MG63 (cell line): ENCODE data around the gene PPP2R5E. TPM values are rescaled to one million over a fixed set of nuclear protein-coding genes. Genes with fewer than 3 reads are reported as not detected.
"Not testable (repeated sequence)": the region's sequence is repeated elsewhere in the genome, so short reads cannot be mapped to it uniquely, and the experiment has no call there.

Source experiments
- DNase-seq: peaks from one replicate; pipeline ENCODE4 v3.0.0-alpha.2; 2020
- H3K27me3 ChIP-seq: fragments of 250-450 bp; sonication (Bioruptor Pico); 2 replicates; pipeline ENCODE4 v1.5.1; 2020; ENCODE audit warnings: mild to moderate bottlenecking, moderate library complexity
- H3K36me3 ChIP-seq: fragments of 250-450 bp; sonication (Bioruptor Pico); 2 replicates; pipeline ENCODE4 v1.5.1; 2020; ENCODE audit warnings: mild to moderate bottlenecking, moderate library complexity
- H3K4me3 ChIP-seq: fragments of 250-450 bp; sonication (Bioruptor Pico); 2 replicates; pipeline ENCODE4 v1.5.1; 2020; ENCODE audit warnings: mild to moderate bottlenecking, moderate library complexity
- H3K9me3 ChIP-seq: fragments of 250-450 bp; sonication (Bioruptor Pico); 2 replicates; pipeline ENCODE4 v1.5.1; 2020; ENCODE audit warnings: mild to moderate bottlenecking, moderate library complexity
- total RNA-seq: library from RNA; depleted of rRNA; stranded (reverse); fragments of >200 nt; shearing (Covaris generic); gene quantifications from 2 replicates; pipeline ENCODE4 v1.2.3, GENCODE V29; 2014; ENCODE audit warnings: low replicate concordance

PPP2R5E gene
- total RNA-seq, 1 experiment from 2014 or later = 9.2 TPM

DNA sequence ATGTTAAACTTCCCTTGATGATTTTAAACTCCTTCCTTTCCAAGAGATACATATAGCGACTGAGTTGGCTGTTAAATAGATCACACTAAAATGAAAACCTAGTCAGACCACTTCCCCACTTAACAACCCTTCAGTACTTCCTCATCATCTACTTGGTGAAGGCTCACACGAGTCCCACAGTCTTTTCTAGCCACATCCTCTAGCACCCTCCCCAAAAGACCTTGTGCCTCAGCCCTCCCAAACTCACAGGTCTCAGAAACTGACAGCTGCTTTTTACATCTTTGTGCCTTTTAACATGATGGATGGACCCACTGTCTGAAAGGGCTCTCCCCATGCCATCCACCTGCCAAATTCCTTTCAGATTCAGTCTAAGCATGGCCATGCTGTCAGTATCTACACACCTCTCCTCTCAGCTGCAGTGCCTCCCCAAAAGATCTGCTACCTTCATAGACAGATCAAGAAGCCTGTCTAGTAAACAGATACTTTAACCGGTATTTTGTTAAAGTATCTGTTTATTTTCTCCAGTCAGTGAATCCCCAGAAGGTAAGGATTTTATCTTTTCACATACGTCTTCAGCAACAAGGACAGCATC lies 159.3 kb downstream of the PPP2R5E start:
- H3K36me3 ChIP-seq = peaks cover 6% of the 10 kb centered on the region; the same call in 1 of the 2 replicates
- no peak for DNase-seq
- H3K27me3 ChIP-seq = no peaks in the 10 kb centered on the region
- H3K4me3 ChIP-seq = no peak overlapping the region
- no peaks in the 10 kb centered on the region for H3K9me3 ChIP-seq

DNA sequence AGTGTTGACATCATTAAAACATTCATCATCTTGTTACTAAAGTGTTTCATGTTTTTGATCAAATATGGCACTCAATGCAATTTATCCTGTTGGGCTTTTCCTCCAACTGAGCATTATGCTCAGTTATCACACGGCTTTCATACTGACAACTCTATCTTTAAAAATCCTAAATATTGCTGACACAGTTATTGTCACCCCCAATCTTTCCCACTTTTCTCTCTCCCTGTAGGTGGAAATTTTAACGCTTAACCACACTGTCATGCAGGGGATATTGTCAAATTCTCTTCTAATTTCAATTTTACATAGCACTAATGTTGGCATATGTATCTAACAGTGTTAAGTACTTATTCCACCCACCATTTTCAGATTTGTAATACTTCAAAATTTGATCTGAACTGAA lies 164.7 kb downstream of the PPP2R5E start:
- Histone ChIP-seq H3K36me3 (peaks cover 6% of the 10 kb centered on the region), H3K27me3 (no peaks in the 10 kb centered on the region), H3K9me3 (no peaks in the 10 kb centered on the region), H3K4me3 (no peak overlapping the region)
- DNase-seq = no peak

DNA sequence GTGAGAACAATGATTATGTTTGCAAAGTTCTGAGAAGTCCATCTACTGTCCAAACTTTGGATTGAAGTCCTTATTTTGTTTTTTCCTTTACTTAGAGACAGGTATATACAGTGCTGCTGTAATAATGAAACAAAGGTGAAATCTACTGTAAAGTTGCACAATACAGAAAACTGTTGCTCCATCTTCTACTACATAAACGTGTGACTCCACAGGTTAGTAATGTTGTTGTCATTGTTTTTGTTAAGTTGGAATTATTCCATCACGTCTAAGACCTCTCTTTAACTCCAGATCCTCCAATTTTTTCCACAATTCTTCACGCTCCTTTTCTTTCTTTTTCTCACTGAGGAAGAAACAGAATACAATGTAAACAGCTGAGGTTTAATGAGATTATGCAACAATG lies 167.4 kb downstream of the PPP2R5E start:
- Histone ChIP-seq H3K4me3 (no peak overlapping the region), H3K9me3 (no peaks in the 10 kb centered on the region)
- no peak for DNase-seq

DNA sequence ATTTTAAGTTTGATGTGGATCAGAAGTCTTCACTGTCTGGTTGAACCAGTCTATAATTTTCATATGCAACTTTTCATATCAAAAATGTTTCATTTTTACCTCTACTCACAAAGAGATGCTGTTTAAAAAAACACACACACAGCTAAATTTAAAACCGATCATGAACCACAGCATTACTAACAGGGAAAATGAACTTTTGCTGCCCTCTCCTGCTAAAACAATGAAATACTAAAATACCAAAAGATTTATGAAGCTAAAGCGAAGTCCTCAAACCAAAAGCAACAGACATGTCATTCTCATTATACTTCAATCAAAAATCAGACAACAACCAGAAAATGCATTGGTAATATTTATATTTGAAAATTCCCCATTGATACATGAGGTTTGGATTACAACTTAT lies 171.6 kb downstream of the PPP2R5E start:
- not testable (repeated sequence) for H3K4me3 ChIP-seq, H3K9me3 ChIP-seq, H3K27me3 ChIP-seq, DNase-seq, H3K36me3 ChIP-seq

More for the DNA sequence above, 167.4 kb downstream of the PPP2R5E start:
- Histone ChIP-seq H3K36me3 (no peaks in the 10 kb centered on the region; the same call in 1 of the 2 replicates), H3K27me3 (no peaks in the 10 kb centered on the region)

- no peak overlapping the region for H3K4me3 ChIP-seq
- DNase-seq = no peak
- H3K9me3 ChIP-seq = no peaks in the 10 kb centered on the region
- no peaks in the 10 kb centered on the region; the same call in 1 of the 2 replicates for H3K36me3 ChIP-seq
- no peaks in the 10 kb centered on the region for H3K27me3 ChIP-seq
Measured at GRCh38 chr14:63371033-63371432, 172.1 kb downstream of the PPP2R5E start.

DNA sequence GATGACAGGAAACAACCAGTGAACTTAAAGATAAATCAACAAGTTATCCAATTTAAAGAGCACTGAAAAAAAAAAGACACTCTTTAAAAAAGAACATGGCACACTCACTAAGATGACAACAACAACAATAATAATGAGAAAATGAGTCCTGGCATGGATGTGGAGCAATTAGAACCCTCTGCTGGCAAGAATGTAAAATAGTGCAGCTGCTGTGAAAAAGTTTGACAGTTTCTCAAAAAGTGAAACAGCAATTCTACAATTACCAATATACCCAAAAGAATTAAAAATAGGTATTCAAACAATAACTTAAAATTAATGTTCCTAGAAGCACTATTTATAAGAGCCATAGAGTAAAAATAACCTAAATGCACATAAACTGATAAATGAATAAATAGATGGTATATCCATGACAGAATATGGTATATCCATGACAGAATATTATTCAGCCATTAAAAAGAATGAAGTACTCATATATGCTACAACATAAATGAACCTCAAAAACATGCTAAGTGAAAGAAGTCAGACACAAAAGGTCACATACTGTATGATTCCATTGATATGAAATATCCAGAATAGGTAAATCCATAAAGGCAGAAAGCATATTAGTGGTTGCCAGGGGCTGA lies 175.3 kb downstream of the PPP2R5E start:
- H3K36me3 ChIP-seq = no peaks in the 10 kb centered on the region
- no peaks in the 10 kb centered on the region for H3K27me3 ChIP-seq
- no peak for DNase-seq
- no peaks in the 10 kb centered on the region for H3K9me3 ChIP-seq
- no peak overlapping the region for H3K4me3 ChIP-seq

GRCh38 chr14:63362389-63362819 lies 180.8 kb downstream of the PPP2R5E start:
- no peak for DNase-seq
- Histone ChIP-seq H3K4me3 (no peak overlapping the region), H3K36me3 (no peaks in the 10 kb centered on the region), H3K9me3 (no peaks in the 10 kb centered on the region), H3K27me3 (no peaks in the 10 kb centered on the region)

DNA sequence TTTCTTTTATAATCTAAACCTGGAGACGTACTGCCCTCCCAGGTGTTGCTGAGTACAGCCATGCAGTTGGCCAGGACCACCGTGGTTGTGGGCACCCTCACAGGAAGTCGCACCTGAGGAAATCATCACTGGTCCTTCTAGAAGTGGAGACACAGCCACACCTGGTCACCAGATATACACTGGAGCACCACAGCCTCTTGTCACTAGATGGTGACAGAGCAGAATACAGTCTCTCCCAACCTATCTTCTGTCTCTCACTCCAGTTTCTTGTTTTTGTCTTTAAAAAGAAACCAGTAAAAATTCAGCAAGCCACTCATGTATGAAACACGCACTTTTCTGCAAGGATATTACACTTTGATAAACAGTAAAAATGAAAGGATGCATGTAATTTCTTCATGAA lies 181.4 kb downstream of the PPP2R5E start:
- H3K36me3 ChIP-seq = no peaks in the 10 kb centered on the region
- DNase-seq = no peak
- no peaks in the 10 kb centered on the region for H3K9me3 ChIP-seq
- H3K4me3 ChIP-seq = no peak overlapping the region
- H3K27me3 ChIP-seq = no peaks in the 10 kb centered on the region

DNA sequence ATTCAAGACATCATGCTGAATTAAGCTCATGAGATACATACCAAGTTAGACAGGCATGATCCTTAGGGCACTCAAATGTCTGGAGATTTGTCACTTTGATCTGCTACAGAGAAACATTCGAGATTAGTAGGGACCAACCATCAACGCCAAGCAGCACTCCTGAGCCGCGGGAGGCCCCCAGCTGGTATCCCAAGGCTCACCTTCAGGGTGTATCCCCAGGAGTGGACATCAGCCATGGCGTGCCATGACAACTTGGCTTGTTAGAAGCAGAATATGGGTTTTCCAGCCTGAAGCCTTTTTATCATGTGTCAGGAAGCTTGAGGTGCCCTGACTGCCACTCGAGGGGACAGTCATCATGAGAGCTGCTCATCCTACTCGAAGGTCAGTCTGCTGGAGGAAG lies 185.3 kb downstream of the PPP2R5E start:
- Histone ChIP-seq H3K4me3 (no peak overlapping the region), H3K36me3 (no peaks in the 10 kb centered on the region), H3K27me3 (no peaks in the 10 kb centered on the region), H3K9me3 (no peaks in the 10 kb centered on the region)
- DNase-seq = no peak

- no peak for DNase-seq
- Histone ChIP-seq H3K4me3 (no peak overlapping the region), H3K27me3 (no peaks in the 10 kb centered on the region), H3K36me3 (no peaks in the 10 kb centered on the region), H3K9me3 (no peaks in the 10 kb centered on the region)
Measured at GRCh38 chr14:63345826-63346225, 197.4 kb downstream of the PPP2R5E start.

- no peak overlapping the region for H3K4me3 ChIP-seq
- no peaks in the 10 kb centered on the region for H3K9me3 ChIP-seq
- no peaks in the 10 kb centered on the region for H3K36me3 ChIP-seq
- DNase-seq = no peak
- H3K27me3 ChIP-seq = no peaks in the 10 kb centered on the region
Measured at GRCh38 chr14:63344336-63344735, 198.8 kb downstream of the PPP2R5E start.

DNA sequence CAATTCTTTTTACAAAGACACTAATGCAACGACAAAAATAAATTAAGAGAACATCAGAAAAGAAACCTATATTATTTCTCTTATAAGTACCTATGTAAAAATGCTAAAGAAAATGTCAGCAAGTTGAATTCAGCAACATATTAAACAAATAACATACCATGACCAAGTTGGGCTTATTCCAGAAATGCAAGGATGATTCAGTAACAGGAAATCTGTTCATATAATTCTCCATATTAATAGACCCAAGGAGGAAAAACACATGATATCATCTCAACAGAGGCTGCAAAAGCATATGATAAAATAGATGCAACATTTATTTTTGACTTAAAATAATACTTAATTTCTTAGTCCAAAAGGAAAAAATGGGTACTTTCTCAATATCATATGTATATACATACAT lies 199.3 kb downstream of the PPP2R5E start:
- Histone ChIP-seq H3K27me3 (no peaks in the 10 kb centered on the region), H3K36me3 (no peaks in the 10 kb centered on the region), H3K9me3 (no peaks in the 10 kb centered on the region), H3K4me3 (no peak overlapping the region)
- no peak for DNase-seq

DNA sequence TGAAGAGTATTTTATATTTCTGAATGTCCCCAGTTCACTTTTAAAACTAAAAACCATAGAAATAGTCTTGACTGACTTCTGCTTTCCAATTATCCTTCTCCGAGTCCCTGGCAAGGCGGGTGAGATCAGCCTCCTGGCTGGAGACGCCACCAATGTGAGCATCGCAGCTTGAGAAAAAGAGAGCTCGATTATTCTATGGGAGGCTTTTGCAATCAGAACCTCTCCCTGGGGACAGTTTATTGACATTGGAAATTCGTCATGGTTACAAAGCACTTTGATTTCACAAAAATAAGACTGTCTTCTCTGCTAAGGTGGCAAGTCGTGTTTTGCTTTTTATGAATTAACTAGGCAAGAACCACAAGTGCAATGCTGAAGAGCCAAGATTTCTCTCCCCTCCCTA lies 200.8 kb downstream of the PPP2R5E start:
- H3K36me3 ChIP-seq = no peaks in the 10 kb centered on the region
- DNase-seq = no peak
- H3K9me3 ChIP-seq = no peaks in the 10 kb centered on the region
- H3K4me3 ChIP-seq = no peak overlapping the region
- no peaks in the 10 kb centered on the region for H3K27me3 ChIP-seq

DNA sequence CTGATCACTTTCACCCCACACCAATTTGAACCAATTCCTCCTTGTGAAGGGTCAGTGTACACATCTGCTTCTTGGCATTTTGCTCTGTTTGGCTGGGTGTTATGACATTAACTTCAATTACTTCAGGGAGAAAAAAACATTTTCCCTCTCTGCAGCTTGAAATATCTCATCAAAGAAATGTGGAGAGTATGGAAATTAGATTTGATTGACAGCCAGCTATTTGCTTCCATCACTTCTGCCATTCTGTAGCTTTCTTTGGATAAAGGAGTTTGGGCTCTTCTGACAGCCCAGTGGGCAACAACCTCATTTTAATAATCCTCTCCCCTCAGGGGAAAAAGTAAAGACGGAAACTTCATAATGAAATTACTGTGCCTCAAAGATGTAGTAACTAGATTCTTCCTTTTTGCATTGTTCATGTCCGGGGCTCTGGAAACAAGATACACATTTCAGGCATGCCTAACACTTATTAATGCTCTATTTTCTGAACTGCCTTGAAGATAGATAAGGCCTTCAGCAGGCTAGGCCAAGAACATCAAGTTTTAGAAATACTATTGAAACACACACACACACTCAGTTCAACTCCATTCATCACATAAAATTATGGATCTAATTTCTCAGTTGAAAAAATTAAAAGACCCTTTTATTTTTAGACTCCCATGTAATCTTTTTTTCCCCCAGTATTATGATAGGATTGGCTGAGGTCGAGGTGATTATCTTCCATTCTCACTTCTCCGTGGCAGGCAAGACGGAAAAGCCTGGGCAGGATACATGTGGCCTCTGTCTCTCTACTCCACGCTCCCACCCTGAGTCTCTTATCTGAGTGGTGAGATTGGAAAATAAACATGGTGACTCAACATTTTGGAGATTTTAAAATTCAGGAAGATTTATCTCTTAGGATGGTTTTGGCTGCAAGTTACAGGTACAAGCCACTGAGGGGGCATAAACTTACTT lies 214.1 kb downstream of the PPP2R5E start:
- no peak for DNase-seq
- no peaks in the 10 kb centered on the region for H3K9me3 ChIP-seq
- no peaks in the 10 kb centered on the region for H3K36me3 ChIP-seq
- H3K27me3 ChIP-seq = no peaks in the 10 kb centered on the region
- H3K4me3 ChIP-seq = no peak overlapping the region

DNA sequence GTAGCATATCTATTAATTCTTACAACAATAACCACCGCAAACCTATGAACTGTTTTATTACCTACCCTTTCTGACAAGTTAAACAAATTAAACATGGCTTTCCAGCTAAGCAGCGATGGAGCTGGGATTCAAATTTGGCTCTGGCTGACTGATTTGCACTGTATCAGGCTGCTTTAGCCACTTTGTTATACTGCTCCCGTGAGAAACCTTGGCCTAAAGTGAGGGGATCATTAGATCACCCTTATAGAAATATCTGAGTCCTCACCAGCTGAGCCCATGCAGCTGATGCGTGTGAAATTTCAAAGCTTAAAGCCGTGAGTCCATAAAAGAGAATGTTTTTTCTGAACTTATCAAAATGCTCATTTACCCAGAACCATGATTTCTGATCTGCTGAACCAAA lies 216.3 kb downstream of the PPP2R5E start:
- no peak for DNase-seq
- Histone ChIP-seq H3K36me3 (no peaks in the 10 kb centered on the region), H3K4me3 (no peak overlapping the region), H3K27me3 (no peaks in the 10 kb centered on the region), H3K9me3 (no peaks in the 10 kb centered on the region)

DNA sequence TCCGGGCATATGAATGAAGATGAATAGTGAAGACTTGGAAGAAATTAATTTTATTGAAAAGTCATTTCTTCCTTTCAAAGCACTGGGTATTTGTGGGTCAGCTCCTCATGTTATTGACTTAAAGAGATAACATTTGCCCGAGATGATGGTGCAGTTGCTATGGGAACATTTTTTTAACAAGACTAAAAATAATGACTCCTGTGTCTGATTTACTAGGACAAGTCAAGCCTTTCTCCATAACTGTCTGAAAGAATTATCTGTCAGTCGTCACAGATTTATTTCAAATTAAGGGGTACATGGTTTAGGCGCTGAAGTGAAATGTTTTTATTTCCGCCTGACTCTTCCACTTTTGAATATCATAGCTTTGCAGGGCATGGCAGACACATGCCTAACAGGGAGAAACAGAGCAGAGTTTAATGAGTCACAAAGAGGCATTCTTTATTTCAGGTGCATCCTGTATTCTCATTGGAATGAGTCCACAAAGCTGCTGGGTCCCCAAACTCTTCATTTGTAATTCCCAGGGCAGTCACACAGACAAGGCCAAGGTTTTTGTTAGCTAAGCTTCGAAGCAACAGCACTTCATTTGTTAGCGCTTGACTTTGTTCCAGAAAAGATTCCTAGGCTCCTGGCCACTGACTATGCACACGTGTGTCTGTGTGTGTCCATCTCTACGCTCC lies 220.1 kb downstream of the PPP2R5E start:
- no peak for DNase-seq

GRCh38 chr14:63322472-63322871 lies 220.7 kb downstream of the PPP2R5E start:
- Histone ChIP-seq H3K27me3 (no peaks in the 10 kb centered on the region), H3K9me3 (no peaks in the 10 kb centered on the region), H3K36me3 (no peaks in the 10 kb centered on the region), H3K4me3 (no peak overlapping the region)
- DNase-seq = no peak

More for the DNA sequence above, 220.1 kb downstream of the PPP2R5E start:
- Histone ChIP-seq H3K9me3 (no peaks in the 10 kb centered on the region), H3K27me3 (no peaks in the 10 kb centered on the region), H3K4me3 (no peak overlapping the region), H3K36me3 (no peaks in the 10 kb centered on the region)
